Measurements from ENCODE around the gene PHRF1.

PHRF1 gene

GRCh38 chr11:539971-540481 is 36.2 kb upstream of the PHRF1 start:
- no peak for DNase-seq (ENCODE audit: low read depth, low spot score)

GRCh38 chr11:540583-541432 is 35.5 kb upstream of the PHRF1 start:
- DNase-seq (ENCODE audit: low read depth, low spot score) = no peak

- DNase-seq (ENCODE audit: low read depth, low spot score) = no peak
Measured at GRCh38 chr11:541433-541885, 34.8 kb upstream of the PHRF1 start.

GRCh38 chr11:544817-545166 is 31.5 kb upstream of the PHRF1 start:
- no peak for DNase-seq (ENCODE audit: low read depth, low spot score)

GRCh38 chr11:545171-545570 is 31.1 kb upstream of the PHRF1 start:
- no peak for DNase-seq (ENCODE audit: low read depth, low spot score)

- no peak for DNase-seq (ENCODE audit: low read depth, low spot score)
Measured at GRCh38 chr11:548700-549603, 27.3 kb upstream of the PHRF1 start.

- DNase-seq (ENCODE audit: low read depth, low spot score) = no peak
Measured at GRCh38 chr11:550021-550745, 26.1 kb upstream of the PHRF1 start.

GRCh38 chr11:550746-551085 is 25.6 kb upstream of the PHRF1 start:
- no peak for DNase-seq (ENCODE audit: low read depth, low spot score)

GRCh38 chr11:551131-551530 is 25.1 kb upstream of the PHRF1 start:
- DNase-seq (ENCODE audit: low read depth, low spot score) = no peak

- no peak for DNase-seq (ENCODE audit: low read depth, low spot score)
Measured at GRCh38 chr11:551596-551995, 24.7 kb upstream of the PHRF1 start.

GRCh38 chr11:553083-553987 is 22.9 kb upstream of the PHRF1 start:
- DNase-seq (ENCODE audit: low read depth, low spot score) = no peak

- no peak for DNase-seq (ENCODE audit: low read depth, low spot score)
Measured at GRCh38 chr11:553988-554340, 22.3 kb upstream of the PHRF1 start.

GRCh38 chr11:554428-555226 is 21.6 kb upstream of the PHRF1 start:
- DNase-seq (ENCODE audit: low read depth, low spot score) = peak; percentile 55

- DNase-seq (ENCODE audit: low read depth, low spot score) = no peak
Measured at GRCh38 chr11:555227-555779, 21.0 kb upstream of the PHRF1 start.

GRCh38 chr11:555780-556661 is 20.2 kb upstream of the PHRF1 start:
- DNase-seq (ENCODE audit: low read depth, low spot score) = no peak

- no peak for DNase-seq (ENCODE audit: low read depth, low spot score)
Measured at GRCh38 chr11:556662-557256, 19.5 kb upstream of the PHRF1 start.

- DNase-seq (ENCODE audit: low read depth, low spot score) = no peak
Measured at GRCh38 chr11:557328-558132, 18.7 kb upstream of the PHRF1 start.

- DNase-seq (ENCODE audit: low read depth, low spot score) = no peak
Measured at GRCh38 chr11:558503-558902, 17.8 kb upstream of the PHRF1 start.
